Measurements from ENCODE around the gene KRT7. TPM values are rescaled to one million over a fixed set of nuclear protein-coding genes. Genes with fewer than 3 reads are reported as not detected.

KRT7 gene
- polyA plus RNA-seq, 1 of the 3 experiments (the other 2 are of a cell fraction), result 5.4 TPM

- ChIA-PET POLR2A (interaction anchor here (1.2 kb wide), 1 partner anchor 14 kb away, joined by 5 read pairs; no protein-coding TSS in a partner anchor), CTCF (interaction anchor here (0.9 to 5.9 kb wide), 26 partner anchors 9 to 665 kb away, joined by 3 to 51 read pairs (median 7); partner anchors contain the start of gene KRT86)
- DNase-seq, result peak; percentile 82
- Histone ChIP-seq H3K27me3 (ENCODE audit: insufficient read depth) (no peaks in the 10 kb centered on the region), H3K79me2 (ENCODE audit: insufficient read depth) (no peaks in the 10 kb centered on the region), H3K27ac (ENCODE audit: low read depth in 2 of 2, low read length in 1 of 2) (peak overlapping the region in 1 of 2 experiments; percentile 5; a peak in 1 of 4 replicates), H3K4me1 (ENCODE audit: control insufficient read depth in 1 of 2, insufficient read depth in 2 of 2, low read depth in 1 of 2, low read length in 1 of 2) (peaks cover 15 to 68% of the 10 kb centered on the region in 2 experiments; a peak in 3 of 4 replicates), H3K4me2 (no peak overlapping the region), H3K9me3 (no peaks in the 10 kb centered on the region), H2AFZ (ENCODE audit: low read depth) (no peak overlapping the region), H3K36me3 (replicated peaks in 1 of 2; ENCODE audit: control insufficient read depth in 1 of 2, insufficient read depth in 2 of 2, low read length in 1 of 2) (no peaks in the 10 kb centered on the region), H3F3A (replicated peaks; ENCODE audit: insufficient read depth) (peaks cover 7% of the 10 kb centered on the region), H3K9ac (no peak overlapping the region), H3K4me3 (ENCODE audit: low read depth in 2 of 2, low read length in 1 of 2) (no peak overlapping the region; a peak in 1 of 4 replicates), H4K20me1 (ENCODE audit: insufficient read depth) (no peaks in the 10 kb centered on the region), H3K9me2 (no peaks in the 10 kb centered on the region)
- 36% methylated on average over 5 of the region's 13 CpGs for WGBS (ENCODE audit: low lambda C conversion rate)
- TF ChIP-seq TEAD4 (IDR thresholded peaks at IDR 0.05; ENCODE audit: borderline replicate concordance, insufficient read depth), result no peak
- TF ChIP-seq TCF12 (IDR thresholded peaks at IDR 0.05), result 0 out of 2 replicates have a peak, but pooled peaks have one; percentile 16
- TF ChIP-seq TAF1 (IDR thresholded peaks at IDR 0.05; ENCODE audit: borderline replicate concordance, low read depth, low read length), result no peak
- TF ChIP-seq CTCF (IDR thresholded peaks at IDR 0.05), result peak; percentile 95
- TF ChIP-seq REST (IDR thresholded peaks at IDR 0.05; ENCODE audit: low read depth, low read length), result peak; percentile 72; the same call in 1 of the 2 replicates
- peak; percentile 44 for TF ChIP-seq CHD2 (IDR thresholded peaks at IDR 0.05; ENCODE audit: low read length, partially characterized antibody)
- peak; percentile 96 for TF ChIP-seq RAD21 (IDR thresholded peaks at IDR 0.05; ENCODE audit: low read length)
- TF ChIP-seq JUND (IDR thresholded peaks at IDR 0.05), result no peak
- TF ChIP-seq EP300 (IDR thresholded peaks at IDR 0.05; ENCODE audit: borderline replicate concordance in 1 of 2, low read depth in 1 of 2, low read length in 1 of 2), result 0 out of 4 replicates have a peak, but pooled peaks of 1 of the 2 experiments have one; percentile 32
- no peak for TF ChIP-seq EZH2phosphoT487 (IDR thresholded peaks at IDR 0.05; ENCODE audit: borderline replicate concordance, low read depth)
- no peak for TF ChIP-seq USF2 (IDR thresholded peaks at IDR 0.05; ENCODE audit: borderline replicate concordance, low read depth, low read length)
- no peak for TF ChIP-seq NRF1 (IDR thresholded peaks at IDR 0.05; ENCODE audit: low read depth, low read length)
- TF ChIP-seq SIN3A (IDR thresholded peaks at IDR 0.05; ENCODE audit: borderline replicate concordance, low read depth, low read length), result no peak
- no peak for TF ChIP-seq POLR2AphosphoS5 (IDR thresholded peaks at IDR 0.05; ENCODE audit: low read depth, low read length)
- TF ChIP-seq IRF3 (IDR thresholded peaks at IDR 0.05; ENCODE audit: low read depth, low read length), result no peak
- TF ChIP-seq FOXJ3 (CRISPR knock-in tag; IDR thresholded peaks at IDR 0.05), result no peak
- TF ChIP-seq RFX5 (IDR thresholded peaks at IDR 0.05; ENCODE audit: low read length), result 0 out of 2 replicates have a peak, but pooled peaks have one; percentile 28
- no peak for TF ChIP-seq NFIC (IDR thresholded peaks at IDR 0.05; ENCODE audit: borderline replicate concordance)
- peak; percentile 99 for TF ChIP-seq SMC3 (IDR thresholded peaks at IDR 0.05; ENCODE audit: low read depth, low read length)
- TF ChIP-seq MXI1 (IDR thresholded peaks at IDR 0.05; ENCODE audit: low read depth, low read length), result peak; percentile 23; the same call in 1 of the 2 replicates
- 0 out of 2 replicates have a peak, but pooled peaks have one; percentile 36 for TF ChIP-seq MAX (IDR thresholded peaks at IDR 0.05; ENCODE audit: low read depth)
- TF ChIP-seq ELF1 (IDR thresholded peaks at IDR 0.05), result no peak
- TF ChIP-seq PBX3 (IDR thresholded peaks at IDR 0.05), result no peak
Observed at GRCh38 chr12:52213564-52214420, 19.3 kb upstream of the KRT7 start.

Data from SK-N-SH (cell line).